ENCODE data around the gene PAX7.

PAX7 gene

DNA sequence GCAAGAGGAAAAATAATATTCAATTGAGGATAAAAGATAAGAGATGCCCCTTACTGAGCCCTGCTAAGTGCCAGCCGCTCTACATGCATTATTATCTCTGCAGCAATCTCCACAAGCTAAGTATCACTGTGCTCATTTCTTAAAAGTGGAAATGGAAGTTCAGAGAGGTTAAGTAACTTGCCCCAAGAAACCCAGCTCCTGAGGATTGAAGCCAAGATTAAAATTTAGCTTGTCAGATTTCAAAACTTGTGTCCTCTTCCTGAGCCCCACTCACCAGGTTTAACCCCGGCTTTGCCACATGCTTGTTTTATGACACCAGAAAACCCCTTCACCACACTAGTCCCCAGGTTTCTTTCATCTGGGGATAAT, 11.2 kb upstream of the PAX7 start:
- no peak for DNase-seq

DNA sequence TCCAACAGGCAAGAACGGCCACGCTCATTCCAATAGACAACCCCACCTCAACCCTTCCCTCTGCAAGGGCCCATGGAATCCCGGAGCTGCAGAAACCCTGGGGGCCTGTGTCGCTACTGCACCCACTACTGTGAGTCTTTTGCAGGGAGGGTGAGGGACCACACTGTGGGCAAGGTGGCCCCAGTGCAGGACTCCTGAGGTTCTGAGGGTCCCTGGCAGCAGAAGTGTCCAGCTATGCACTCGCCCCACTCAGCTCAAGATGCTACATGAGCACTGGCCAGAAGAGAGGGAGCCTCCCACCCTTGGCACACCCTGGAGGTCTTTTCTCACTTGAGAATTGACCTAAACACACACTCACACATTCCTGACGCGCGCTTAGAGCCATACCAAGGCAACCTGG, 2.1 kb upstream of the PAX7 start:
- no peak for DNase-seq

DNA sequence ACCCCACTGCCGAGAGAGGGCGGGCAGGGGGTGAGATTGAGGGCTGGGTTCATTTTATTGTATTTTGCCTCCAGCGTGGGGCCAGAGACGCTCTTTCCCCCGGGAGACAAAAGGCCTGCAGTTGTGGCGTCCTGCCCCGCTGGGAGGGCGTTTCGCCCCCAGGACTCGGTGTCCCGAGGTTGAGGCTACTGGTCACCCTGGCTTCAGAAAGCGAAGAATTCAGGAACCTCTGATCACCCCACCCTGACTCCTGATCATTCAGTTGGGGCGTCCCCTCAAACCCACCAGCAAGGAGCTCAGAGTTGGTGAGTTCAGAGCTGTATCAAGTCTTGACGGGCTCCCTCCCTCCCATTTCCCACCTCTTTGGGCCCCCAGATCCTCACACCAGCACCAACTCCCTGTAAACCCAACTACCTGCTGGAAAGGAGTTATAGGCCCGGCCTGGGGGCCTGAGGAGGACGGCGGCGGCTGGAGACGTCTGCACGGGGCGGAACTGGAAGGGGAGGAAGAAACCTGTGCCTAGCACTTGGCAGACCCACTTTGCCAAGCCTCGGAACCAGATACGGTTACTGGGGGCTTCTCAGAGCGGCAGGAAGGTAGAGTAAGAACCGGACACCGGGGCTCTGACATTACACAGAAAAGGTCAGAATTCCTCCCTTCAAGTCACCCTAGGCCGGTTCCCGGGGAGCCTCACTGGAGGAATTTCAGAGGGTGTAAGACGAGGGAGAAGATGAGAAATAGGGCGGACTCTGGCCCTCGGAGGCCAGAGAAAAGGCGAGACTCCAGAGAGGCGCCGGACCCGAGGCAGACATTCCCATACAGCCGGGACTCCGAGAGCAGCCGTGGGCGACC, 761 bp upstream of the PAX7 start:
- no peak for DNase-seq

DNA sequence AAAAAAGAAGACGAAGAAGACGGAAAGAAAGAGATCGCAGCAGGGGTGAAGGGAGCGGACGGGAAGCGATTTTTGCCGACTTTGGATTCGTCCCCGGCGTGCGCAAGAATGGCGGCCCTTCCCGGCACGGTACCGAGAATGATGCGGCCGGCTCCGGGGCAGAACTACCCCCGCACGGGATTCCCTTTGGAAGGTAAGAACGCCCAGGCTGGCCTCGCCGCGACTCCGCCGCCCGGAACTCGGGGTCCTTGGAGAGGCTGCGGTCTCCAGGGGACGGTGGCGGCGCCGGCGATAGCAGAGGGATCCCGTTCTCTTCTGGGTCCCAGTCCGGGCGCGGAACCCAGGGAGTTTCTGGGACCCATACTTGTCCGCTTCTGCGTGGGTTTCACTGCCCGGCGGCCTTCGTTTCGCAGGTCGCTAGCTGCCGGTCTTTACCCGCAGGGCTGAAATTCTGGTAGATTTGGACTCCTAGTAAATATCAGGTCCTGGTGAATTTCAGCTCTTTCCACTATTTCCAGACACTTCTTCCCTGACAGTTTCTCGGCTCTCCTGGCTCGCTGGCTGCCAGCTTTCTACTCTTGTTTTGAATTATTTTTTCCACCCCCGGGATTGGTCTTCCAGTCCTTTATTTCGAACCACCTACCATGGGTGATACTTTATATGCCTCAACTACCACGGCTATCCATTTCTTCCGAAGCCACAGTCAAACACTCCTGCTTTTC, 1.0 kb downstream of the PAX7 start:
- DNase-seq, result no peak

DNA sequence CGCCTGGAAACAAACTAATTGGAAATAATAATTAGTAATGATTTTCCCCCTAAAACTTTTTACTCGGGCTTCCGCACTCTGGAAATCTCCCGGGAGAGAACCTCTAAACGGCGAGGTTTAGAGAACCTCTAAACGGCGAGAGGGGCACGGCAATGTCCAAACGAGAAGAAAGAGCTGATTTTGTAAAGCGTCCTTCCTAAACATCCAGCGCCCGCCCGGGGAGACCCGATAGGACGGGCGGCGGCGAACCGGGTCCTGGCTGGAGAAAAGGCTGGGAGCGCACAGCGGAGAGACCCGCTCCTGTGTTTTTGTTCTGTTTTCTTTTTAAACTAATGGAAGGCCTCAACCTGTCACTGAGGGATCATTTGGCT, 1.6 kb downstream of the PAX7 start:
- no peak for DNase-seq

DNA sequence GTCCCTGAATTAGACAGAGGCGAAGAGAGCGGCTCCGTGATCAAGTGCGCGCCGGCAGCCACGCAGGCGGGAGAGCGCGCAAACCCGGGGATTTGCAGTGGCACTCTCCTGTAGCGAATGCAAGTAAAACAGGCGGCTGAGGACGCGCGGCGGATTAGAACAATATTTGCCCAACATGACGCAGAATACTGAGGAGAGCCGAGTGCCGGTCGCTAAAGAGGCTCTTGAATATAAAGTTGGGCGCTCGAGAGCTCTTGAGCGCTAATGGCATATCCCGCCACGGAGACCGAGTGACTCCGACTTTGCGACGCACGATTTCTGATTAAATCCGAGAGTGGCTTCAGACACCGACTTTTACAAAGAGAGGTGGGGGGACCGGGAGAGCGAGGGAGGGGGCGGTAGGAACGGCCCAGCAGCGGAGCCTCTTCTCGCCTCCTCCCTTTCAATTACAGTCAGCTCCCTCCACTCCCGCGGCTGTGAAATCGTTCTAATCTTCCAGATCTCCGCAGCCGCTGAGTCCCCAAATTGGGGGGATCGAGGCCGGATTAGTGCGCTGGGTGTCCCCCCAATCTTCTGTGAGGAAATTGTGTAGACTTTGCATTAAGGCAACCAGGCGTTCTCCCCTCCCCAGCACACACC, 2.3 kb downstream of the PAX7 start:
- DNase-seq, result no peak

DNA sequence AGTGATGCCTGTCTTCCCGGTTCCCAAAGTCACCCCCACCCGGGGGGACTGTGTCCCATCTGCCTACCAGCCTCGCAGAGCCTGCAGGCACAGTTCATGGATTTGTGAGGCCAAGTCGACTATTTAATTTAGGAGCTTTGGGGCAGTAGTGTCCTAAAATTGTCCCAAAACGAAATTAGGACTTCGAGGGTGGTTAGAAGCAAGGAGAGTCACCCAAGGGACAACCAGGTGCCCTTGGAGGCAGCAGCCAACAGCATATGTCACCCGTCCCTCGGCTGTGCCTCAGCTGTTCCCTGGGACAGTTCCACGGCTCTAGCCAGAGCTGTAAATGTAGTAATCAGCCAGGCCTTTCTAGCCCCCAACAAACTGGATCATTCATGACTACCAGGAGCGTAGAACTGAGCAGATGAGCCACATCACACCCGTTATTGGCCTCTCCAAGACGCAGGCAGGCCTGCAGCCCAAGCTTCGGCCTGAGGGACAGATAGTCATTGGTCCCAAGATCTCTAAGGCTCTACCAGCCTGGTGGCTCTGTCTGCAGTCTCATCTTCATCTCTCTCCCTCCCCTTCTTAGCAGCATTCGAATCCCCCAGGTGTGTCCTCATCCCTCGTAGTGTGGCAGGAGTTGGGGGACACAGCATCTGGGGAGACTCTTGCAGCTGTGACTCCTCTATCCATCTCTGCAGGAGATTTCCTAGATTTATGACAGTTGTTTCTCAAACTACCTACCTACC, 2.9 kb downstream of the PAX7 start:
- no peak for DNase-seq

DNA sequence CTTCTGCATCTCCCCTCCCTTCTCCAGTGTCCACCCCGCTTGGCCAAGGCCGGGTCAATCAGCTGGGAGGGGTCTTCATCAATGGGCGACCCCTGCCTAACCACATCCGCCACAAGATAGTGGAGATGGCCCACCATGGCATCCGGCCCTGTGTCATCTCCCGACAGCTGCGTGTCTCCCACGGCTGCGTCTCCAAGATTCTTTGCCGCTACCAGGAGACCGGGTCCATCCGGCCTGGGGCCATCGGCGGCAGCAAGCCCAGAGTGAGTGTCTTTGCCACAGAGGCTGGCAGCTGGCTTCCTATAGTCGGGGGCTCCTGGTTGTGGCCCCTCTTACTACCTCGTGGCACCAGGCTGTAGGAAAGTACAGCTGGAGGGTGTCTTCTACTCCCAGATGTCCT, 3.6 kb downstream of the PAX7 start:
- DNase-seq, result no peak

DNA sequence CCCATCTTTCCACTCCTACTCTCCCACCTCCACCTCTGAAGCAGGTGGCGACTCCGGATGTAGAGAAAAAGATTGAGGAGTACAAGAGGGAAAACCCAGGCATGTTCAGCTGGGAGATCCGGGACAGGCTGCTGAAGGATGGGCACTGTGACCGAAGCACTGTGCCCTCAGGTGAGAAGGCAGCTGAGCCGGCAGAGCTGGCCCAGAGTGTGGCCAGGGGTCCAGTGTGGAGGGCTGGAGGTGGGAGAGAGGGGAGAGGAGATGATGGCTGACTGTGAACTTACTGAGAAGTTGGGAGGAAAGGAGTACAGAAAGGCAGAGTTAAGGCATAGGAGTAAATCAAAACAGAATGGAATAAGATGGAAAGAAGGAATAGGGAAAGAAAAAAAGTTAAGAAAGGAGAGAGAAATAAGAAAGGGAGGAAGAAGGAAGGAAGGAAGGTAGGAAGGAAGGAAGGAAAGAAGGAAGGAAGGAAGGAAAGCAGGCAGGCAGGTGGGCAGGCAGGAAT, 4.5 kb downstream of the PAX7 start:
- no peak for DNase-seq

DNA sequence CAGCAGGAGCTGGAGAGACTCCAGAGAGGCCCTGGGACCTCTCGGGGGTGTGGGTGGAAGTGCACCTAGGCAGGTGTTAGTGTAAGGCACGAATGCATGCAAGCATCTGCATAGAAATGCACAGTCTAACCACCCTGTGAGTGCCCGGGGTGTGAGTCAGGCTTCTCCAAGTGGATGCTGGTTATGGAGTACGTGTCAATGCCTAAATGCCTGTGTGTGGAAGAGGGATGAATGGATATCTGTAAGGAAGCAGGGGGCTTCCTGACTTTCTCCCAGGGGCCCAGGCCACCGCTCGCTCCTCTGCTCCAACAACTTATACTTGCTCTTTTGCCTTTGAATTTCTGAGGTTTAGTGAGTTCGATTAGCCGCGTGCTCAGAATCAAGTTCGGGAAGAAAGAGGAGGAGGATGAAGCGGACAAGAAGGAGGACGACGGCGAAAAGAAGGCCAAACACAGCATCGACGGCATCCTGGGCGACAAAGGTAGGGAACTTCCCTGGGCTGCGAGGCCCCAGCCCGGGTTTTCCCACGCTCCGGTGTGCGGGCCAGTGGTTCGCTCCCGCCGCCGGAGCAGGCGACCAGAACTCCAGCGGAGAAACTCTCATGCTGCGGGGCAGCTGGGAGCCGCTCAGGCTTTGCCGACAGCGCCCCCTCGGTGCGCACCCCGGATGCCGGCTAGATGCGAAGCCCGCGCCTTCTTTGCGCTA, 5.4 kb downstream of the PAX7 start:
- no peak for DNase-seq

DNA sequence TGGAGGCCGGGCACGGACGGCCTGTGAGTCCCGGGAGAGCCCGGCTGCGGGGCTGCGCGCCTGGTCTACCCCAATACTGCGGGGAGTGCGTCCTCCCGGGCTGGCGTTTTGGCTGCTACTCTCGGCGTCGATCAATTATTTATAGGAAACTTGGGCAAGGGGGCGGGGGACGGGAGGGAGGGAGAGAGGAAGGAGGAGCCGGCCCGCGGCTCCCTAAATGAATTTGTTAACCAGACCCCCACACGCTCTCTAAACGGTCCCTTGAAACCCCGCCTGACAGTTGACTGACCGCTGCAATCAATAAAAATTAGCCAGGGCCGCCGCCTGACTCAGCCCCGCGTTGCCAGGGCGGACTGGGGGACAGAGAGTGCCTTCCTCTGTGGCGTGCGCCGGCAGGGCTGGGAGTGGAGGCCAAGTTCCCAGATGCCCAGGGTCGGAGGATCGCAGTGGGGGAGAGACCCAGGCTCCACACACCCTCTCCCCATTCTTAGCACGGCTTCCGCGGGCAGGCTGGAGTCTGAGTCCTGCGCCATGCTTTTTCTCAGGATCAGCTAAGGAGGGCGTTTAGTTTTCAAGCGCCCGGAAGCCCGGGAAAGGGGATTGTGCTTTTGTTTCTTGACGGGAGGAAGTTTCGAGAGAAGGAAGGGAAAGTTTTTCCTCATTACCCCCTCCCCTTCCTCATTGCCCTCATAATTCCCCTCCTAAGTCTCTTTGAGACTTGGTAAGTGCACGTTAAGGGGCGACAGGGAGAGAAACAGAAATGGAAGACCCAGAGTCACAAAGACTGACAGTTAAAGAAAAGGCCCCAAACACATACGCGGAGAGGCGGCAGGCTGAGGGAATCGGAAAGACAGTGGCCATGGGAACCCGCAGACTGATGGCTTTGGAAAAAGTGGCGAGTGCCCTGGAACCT, 6.2 kb downstream of the PAX7 start:
- DNase-seq, result no peak

DNA sequence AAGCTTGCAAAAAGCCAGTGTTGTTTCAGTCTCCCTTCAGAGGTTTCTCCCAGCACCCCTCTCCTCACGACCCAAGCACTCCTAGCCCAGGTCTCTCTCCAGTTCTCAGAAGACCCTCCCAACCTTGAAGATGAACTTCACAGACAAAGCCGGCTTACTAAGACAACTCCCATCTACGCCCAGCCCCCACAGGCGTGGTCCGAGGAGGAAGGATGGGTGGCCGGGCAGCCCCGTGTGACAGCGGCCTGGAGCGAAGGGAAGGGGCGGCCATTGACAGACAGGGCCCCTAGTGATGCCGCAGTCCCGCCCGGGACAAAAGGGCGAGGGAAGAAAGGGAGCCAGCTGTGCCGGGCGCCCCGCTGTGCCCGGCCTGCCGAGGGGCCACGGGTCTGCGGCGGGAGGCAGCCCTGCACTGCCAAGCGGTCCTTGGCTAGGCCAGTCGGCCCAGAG, 6.9 kb downstream of the PAX7 start:
- no peak for DNase-seq

DNA sequence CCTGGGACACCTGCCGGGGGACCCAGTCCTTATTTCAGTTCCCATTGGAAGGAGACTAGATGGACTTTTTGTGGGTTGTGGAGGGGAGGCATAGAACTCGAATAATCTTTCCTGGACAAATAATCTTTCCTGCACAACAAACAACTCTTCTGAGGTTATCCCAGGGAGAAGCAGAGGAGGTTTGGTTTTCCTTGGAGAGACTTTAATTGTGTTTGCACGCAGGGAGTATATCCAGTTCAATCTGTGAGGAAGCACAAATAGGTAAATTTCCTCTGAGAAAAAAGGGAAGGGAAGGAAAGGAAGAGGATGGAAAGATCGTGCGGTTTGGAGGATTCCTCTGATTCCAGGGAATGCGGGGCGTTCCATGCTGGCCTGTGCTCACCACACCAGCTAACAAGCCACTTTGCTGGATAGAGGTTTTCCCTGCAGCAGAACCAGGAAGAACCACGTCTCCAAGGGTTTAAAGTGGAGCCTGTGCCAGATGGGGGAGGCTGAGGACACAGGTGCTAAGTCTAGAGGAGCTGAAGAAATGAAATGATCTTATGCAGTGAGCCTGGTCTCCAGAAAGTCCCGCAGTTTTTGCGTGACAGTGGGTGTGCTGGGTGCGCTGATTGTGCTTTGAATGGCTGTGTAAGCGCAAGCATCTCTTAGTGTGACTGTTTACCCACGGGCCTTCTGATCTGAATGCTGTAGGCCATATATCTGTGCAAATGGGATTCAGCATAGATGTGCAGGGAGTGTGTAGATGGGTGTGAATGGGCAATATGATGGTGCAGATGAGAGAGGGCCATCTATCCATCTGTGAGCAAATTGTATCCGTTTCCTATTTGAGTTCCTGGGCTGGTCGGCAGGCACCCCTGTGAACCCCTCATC, 7.6 kb downstream of the PAX7 start:
- no peak for DNase-seq

DNA sequence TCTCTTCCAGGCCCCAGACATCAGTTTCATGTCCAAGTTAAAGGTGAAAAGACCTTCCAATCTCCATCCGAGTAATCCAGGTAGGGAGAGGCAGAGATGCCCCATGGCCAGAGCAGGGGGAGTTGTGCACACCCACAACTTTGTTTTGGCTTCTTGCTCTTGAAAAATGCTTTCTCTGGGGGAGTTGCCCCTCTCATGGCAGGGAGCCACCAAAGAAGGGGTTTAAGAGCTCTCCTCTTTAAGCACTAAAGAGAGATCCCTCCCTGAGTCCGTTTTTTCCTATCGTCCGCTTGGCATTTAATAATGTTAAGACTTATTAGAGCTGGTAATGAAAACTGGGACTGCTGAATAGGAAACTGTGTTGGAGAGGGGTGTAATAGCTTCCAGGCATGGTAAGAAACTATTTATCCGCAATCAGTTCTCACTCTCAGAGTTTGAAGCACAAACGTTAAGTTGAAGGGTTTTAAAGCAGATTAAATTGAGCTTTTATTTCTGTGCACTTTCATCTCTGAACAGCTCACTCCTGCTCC, 8.3 kb downstream of the PAX7 start:
- no peak for DNase-seq

DNA sequence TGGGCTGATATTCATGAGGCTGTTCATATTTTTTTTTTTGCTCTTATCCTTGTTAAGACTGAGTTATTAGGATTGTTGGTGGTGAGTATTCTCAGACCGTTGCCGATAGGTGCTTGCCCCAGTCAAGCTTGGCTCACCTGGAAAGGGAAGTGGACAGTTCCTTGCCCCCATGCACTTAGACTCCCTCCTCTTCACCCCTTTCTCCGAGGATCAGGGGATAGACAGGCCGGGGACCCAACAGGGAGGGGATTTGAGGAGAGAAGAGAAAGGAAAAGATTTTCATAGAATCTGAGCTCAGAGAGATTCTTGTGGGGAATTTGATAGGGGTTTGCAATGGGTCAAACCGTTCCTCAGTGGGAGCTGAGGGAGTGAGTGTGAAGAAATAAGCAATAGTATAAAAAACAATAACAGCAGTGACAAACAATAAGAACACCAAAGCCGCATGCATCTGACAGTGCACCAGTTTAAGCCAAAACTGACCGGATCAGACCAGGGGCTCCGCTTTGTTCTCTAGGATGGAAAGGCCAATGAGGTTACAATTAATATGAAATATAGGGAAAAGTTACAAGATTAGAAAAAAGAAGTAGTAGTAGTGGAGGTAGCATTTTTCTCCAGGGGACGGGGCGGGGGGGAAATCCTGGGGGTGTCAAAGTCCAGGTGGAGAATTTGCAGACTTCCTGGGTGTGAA, 8.9 kb downstream of the PAX7 start:
- no peak for DNase-seq

DNA sequence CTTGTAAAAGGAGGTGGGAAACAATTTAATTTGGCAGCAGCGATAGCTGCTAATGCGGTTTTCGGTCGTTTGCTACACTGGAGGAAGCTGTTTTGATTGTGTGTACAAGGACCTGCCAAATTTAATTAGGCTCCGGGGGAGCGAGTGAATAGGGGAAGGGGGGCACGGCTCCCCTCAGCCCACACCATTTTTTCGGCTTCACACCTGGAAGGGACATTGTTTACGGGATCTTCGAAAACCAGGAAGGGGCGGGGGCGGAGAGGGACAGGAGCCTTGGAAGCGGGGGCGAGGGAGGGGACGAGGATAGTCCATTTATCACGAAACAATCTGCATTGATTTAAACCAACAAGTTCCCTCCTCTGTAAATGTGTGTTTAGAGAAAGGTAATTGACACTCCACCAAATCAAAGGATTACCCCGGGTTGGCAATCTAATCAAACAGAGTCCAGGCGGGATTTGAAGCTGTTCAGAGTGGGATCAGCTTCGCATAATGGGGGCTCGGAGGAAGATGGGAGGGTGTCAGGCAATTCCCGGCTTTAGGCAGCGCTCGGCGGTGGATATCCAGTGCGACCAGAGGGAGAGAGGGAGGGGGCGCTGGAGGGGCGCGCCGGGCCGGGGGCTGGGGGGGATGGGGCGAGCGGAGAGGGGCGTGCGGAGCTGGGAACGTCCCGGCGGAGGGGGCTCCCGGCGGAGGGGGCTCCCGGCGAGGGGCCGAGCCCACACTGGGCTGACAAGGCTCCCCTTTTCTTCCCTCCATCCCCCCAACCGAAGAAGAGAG, 9.8 kb downstream of the PAX7 start:
- no peak for DNase-seq

DNA sequence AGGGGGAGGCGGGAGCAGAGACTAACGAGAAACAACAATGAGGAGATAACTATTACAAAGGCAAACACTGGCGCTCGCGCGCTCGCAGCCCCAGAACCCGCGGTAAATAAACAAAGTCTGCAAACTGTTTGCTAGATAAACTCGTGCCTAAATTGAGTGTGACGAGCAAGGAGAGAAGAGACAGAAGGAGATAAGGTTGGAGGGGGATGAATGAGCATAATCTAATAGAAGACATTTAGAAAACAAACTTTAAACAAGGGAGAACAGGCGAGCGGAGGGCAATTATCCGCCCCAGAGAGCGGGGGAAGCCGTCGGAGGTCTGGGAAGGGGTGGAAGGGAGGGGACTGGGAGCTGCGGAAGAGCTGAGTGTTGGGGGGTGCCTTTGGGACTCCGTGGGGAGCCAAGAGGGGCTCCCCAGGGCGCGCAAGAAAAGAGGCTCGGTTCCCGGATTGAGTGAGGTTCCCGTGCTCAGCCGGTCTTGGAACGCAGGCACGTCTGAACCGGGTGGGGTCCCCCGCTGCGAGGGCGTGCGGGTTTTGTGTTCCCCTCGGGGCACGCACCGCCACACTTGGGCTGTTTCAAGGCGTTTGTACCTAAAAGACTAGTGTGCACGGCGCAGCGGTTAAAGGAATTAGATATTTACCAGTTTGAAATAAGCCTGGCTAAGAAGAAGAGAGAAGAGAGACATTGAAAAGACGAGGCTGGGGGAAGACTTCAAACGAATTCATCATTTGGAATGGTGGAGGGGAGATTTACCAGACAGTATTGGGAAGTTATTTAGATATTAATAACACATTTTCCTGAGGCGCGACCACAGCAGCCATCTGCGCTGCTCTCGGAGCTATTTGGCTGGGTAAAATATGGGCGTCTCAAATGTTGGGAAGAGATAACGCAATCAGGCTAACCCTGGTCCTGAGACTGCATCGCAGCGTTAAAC, 10.6 kb downstream of the PAX7 start:
- DNase-seq, result no peak

Data from NK-92 treated with Interleukin-12 subunit alpha and Interleukin-12 subunit beta, amount 100 ng/mL, for 24 hours (cell line).